DLD1 (cell line): Measurements from ENCODE around the gene LSM14A.

Source experiments
- in situ Hi-C: cut with HindIII; loops from 2 replicates; pipeline ENCODE4 v1.10.0; 2017; ENCODE audit warnings: low sequenced_read_pairs

Gene LSM14A

GRCh38 chr19:34254046-34254697 lies 81.9 kb downstream of the LSM14A start, which contains the start of gene GARRE1:
Gene GARRE1 (plus strand): TSS chr19:34254554. CDS start chr19:34300474, 45,920 bp downstream.
- in situ Hi-C loops = no loop called here

- in situ Hi-C loops = no loop called here
Observed at GRCh38 chr19:34254698-34255432, 82.6 kb downstream of the LSM14A start.

- in situ Hi-C loops = no loop called here
Observed at GRCh38 chr19:34255546-34255945, 83.2 kb downstream of the LSM14A start.

GRCh38 chr19:34256835-34257558 lies 84.7 kb downstream of the LSM14A start:
- in situ Hi-C loops = no loop called here

GRCh38 chr19:34257559-34257924 lies 85.2 kb downstream of the LSM14A start:
- in situ Hi-C loops = no loop called here

- in situ Hi-C loops = no loop called here
Observed at GRCh38 chr19:34259367-34260095, 87.2 kb downstream of the LSM14A start.

- in situ Hi-C loops = no loop called here
Observed at GRCh38 chr19:34260771-34261173, 88.5 kb downstream of the LSM14A start.

GRCh38 chr19:34261334-34262109 lies 89.2 kb downstream of the LSM14A start:
- in situ Hi-C loops = no loop called here

- in situ Hi-C loops = no loop called here
Observed at GRCh38 chr19:34263745-34264237, 91.5 kb downstream of the LSM14A start.

- in situ Hi-C loops = no loop called here
Observed at GRCh38 chr19:34265221-34265650, 92.9 kb downstream of the LSM14A start.

GRCh38 chr19:34269081-34269480 lies 96.8 kb downstream of the LSM14A start:
- in situ Hi-C loops = no loop called here

- in situ Hi-C loops = no loop called here
Observed at GRCh38 chr19:34269489-34269888, 97.2 kb downstream of the LSM14A start.

GRCh38 chr19:34269968-34270621 lies 97.8 kb downstream of the LSM14A start:
- in situ Hi-C loops = no loop called here

- in situ Hi-C loops = no loop called here
Observed at GRCh38 chr19:34273121-34273520, 100.8 kb downstream of the LSM14A start.

GRCh38 chr19:34274284-34274826 lies 102.1 kb downstream of the LSM14A start:
- in situ Hi-C loops = no loop called here

GRCh38 chr19:34274827-34275625 lies 102.7 kb downstream of the LSM14A start:
- in situ Hi-C loops = no loop called here

- in situ Hi-C loops = no loop called here
Observed at GRCh38 chr19:34275705-34276104, 103.4 kb downstream of the LSM14A start.

- in situ Hi-C loops = no loop called here
Observed at GRCh38 chr19:34276614-34277013, 104.3 kb downstream of the LSM14A start.

GRCh38 chr19:34277244-34277643 lies 104.9 kb downstream of the LSM14A start:
- in situ Hi-C loops = no loop called here
